Dermis microvascular lymphatic vessel endothelial cell (primary cell): ENCODE measurements around the gene SMAD9. TPM values are rescaled to one million over a fixed set of nuclear protein-coding genes. Genes with fewer than 3 reads are reported as not detected.
A peak's percentile ranks its signal among the peaks of the same experiment; 100 is the strongest.

ENCODE experiments used
- DNase-seq, 2 donors: peaks; one replicate each; pipeline versions ENCODE4 v3.0.0 to v3.0.0-alpha.2; 2010; ENCODE audit warnings: low read depth in 2 of 2
- total RNA-seq: library from RNA; depleted of rRNA; stranded (reverse); fragments of >200 nt; gene quantifications from 2 replicates; pipeline ENCODE4 v1.2.1, GENCODE V29; 2014

SMAD9 gene
- total RNA-seq, 1 donor from 2014 or later = 14.5 TPM

- DNase-seq = peak in 1 of 2 donors; percentile 30
Measured at GRCh38 chr13:36912369-36912768, 7.7 kb downstream of the SMAD9 start.

- no peak for DNase-seq
Measured at GRCh38 chr13:36910545-36910944, 9.5 kb downstream of the SMAD9 start.

GRCh38 chr13:36907821-36908220 is 12.2 kb downstream of the SMAD9 start:
- DNase-seq = no peak

DNA sequence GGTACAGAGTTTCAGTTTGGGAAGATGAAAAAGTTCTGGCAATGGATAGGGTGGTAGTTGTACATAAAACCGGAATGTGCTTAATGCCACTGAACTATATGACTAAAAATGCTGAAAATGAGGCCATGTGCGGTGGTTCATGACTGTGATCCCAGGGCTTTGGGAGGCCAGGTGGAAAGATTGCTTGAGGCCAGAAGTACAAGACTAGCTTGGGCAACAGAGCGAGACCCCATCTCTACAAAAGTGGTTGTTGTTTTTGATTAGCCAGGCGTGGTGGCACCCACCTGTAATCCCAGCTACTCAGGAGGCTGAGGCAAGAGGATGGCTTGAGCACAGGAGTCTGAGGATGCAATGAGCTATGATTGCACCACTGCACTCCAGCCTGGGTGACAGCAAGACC is 12.8 kb downstream of the SMAD9 start:
- DNase-seq = no peak

DNA sequence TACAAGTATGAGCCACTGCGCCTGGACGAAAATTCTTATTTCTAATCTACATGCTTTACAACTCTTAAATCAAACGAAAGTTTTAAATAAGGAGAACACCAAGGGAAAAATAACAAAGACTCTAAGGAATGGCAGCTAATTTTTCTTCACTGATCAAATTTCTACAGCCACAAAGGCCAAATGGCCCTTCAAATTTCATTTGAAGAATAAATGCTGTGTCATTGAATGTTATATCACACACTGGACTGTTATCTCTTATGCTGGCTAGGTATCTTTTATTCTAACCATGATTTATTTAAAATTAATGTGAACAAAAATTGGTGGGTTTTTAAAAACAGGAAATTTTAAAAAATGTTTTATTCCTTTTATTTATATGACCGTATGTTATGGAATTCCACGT is 14.1 kb downstream of the SMAD9 start:
- DNase-seq = no peak

- no peak for DNase-seq
Measured at GRCh38 chr13:36903925-36904595, 16.0 kb downstream of the SMAD9 start.

GRCh38 chr13:36897054-36897616 is 22.9 kb downstream of the SMAD9 start:
- DNase-seq = no peak

GRCh38 chr13:36891752-36892151 is 28.3 kb downstream of the SMAD9 start:
- DNase-seq = no peak

DNA sequence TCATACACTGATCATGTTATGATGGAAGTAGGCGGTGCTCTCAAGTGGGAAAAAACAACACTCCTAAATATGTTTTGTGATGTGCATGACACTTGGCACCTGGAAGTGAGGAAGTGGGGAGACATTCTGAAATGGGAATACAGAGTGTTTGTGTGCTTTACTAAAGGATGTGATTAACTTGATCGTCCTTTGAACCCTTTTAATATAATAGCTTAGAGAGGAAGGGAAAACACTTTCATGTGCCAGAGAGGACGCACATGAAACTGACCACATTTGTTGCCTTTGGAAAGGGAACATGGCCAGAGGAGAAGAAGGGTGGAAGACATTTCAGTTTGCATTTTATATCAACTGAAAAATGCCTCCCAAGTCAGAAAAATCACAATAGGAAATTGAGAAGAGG is 31.4 kb downstream of the SMAD9 start:
- DNase-seq = peak; percentile 89 to 93

DNA sequence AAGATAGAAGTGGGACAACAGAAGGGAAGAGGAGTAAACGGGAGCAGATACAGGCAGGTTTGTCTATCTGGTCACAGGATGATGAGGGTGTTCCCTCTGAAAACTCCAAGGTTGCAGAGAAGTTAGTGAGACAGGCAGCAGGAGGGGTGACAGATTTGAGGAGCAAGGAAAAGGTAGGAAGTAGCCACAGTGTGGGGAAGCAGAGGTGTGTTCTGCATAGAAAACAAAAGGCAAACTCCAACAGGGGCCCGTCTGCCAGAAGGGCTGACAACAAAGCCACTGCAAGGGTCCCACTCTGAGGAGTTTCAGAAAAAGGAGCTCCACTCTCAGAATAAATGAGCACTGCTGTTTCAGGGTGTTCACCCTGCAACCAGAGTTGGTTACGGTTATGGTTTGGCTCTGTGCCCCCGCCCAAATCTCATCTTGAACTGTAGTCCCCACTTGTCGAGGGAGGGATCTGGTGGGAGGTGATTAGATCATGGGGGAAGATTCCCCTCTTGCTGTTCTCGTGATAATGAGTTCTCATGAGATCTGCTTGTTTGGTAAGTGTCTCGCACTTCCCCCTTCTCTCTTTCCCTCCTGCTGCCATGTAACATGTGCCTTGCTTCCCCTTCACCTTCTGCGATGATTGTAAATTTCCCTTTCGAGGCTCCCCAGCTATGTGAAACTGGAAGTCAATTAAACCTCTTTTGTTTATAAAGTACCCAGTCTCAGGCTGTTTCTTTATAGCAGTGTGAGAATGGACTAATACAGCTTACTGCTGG is 32.1 kb downstream of the SMAD9 start:
- peak in 1 of 2 donors; percentile 52 for DNase-seq

GRCh38 chr13:36885901-36886300 is 34.1 kb downstream of the SMAD9 start:
- no peak for DNase-seq

DNA sequence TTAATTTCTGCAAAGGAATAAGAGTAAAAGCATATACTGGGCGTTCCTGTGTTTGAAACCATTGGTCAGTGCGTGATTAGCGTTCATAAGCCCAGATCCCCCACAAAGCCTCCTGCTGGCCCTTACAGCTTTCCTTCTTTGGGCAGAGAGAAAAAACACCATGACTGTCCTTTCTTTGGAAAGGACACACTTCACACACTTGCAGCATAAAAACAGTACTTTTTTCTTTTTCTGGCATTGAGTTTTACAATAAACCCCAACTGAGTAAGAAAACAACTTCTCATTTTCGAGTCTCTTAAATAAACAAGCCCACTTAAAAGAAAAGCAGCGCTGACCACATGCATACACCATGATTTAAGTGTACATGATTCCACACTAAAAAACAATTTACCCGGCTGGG is 35.8 kb downstream of the SMAD9 start:
- DNase-seq = no peak

GRCh38 chr13:36883824-36884223 is 36.2 kb downstream of the SMAD9 start:
- no peak for DNase-seq

DNA sequence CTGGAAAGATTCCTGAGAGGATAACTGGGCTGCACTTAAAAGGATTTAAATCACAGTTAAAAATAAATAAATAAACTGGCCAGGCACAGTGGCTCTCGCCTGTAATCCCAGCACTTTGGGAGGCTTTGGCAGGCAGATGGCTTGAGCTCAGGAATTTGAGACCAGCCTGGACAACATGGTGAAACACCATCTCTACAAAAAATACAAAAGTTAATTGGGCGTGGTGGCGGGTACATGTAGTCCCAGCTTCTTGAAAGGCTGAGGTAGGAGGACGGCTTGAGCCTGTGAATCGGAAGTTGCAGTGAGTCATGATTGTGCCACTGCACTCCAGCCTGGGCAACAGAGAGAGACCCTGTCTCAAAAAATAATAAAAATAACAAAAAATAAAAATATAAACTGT is 36.6 kb downstream of the SMAD9 start:
- DNase-seq = peak in 1 of 2 donors; percentile 65

DNA sequence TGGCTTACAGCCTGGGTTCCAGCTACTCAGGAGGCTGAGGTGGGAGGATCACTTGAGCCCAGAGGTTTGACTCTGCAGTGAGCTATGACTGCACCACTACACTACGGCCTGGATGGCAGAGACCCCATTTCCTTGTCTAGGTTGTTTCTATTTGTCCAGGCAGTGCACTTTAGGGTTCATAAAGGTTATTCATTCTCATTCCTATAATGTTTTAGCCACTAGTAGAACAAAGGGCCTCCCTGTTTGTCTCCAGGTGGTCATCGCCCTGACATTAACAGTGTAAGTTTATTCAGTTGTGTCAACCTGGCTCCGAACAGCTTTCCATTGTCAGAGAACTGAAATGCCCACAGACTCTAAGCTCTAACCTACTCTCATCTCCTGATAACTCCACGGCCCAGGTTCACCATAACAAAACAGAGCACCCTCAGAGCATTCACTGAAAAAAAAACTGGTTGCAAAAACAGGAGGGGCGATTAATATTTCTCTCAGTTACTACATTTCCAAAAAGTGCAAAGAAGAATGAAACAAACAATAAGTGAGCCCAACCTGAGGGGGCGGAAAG is 37.1 kb downstream of the SMAD9 start:
- peak; percentile 73 to 86 for DNase-seq

GRCh38 chr13:36880961-36881360 is 39.1 kb downstream of the SMAD9 start:
- peak; percentile 41 to 64 for DNase-seq

DNA sequence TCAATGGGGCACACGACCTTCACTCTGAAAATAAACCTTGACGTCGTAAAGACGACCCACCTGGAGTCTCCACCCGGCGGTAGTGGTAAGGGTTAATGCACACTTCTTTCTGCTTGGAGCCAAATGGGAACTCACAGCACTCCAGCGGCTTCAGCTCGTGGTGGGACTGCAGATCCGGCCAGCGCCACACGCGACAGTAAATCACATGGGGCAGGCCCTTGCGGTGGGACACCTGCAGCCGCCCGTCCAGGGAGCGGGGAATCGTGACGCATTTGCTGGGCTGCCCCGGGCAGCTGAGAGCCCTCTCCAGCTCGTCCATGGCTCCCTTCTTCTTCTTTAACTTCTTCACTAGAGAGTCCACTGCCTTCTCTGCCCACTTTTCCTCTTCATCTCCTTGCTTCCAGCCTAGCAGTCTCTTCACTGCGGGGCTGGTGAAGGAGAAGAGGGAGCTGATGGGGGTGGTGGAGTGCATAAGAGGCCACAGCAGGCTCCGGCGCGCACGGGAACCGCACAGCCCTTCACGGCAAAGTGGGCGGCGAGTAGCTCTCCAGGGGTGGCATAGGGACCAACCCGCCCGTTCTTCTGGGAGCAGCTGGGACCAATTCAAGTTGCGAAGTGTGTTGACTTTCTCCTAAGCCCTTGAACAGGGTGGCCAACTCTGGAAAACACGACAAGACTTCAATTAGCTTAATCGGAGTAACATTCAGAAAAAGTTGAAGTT is 40.7 kb downstream of the SMAD9 start:
- DNase-seq = no peak

- no peak for DNase-seq
Measured at GRCh38 chr13:36875961-36876360, 44.1 kb downstream of the SMAD9 start.

- no peak for DNase-seq
Measured at GRCh38 chr13:36875431-36875830, 44.6 kb downstream of the SMAD9 start.

DNA sequence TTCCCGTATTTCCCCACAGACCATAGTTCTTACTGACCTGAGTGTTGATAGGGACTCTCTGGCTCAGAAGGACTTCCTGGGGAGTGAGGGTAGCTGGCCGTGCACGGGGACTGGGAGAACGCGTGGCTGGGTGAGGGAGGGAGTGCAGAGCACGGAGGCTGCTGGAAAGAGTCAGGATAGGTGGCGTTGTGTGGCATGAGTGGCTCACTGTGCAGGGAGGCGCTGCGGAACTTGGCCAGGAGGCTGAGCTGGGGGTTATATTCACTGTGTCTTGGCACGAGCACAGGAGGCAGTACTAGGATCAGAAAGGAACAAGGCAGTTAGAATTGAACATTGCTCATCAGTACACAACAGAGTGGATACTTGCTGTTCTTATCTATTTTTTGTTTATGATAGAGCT is 47.4 kb downstream of the SMAD9 start:
- peak in 1 of 2 donors; percentile 39 for DNase-seq

- no peak for DNase-seq
Measured at GRCh38 chr13:36870050-36870692, 49.9 kb downstream of the SMAD9 start.
